ENCODE results near the gene MYH4.

Gene MYH4

DNA sequence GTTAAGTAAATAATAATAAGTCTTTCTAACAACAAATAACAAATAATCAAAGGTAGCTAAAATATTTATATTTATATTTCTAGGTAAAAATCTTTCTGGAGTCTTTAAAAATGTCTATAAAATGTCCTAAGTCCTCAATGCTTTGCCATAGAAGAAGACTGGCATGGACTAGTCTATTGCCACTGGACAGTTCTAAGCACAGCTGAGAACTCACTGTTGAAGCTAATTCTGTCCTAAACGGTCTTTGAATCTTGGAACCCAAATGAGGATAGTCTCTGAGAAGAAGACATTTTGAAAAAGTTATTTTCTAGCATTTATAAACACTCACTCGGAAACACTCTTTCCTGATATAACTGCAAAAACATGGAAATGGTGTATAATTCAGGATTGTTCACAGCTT, 48.1 kb downstream of the MYH4 start:
- no peak for DNase-seq

GRCh38 chr17:10420811-10421210, 48.5 kb downstream of the MYH4 start:
- DNase-seq, result no peak

DNA sequence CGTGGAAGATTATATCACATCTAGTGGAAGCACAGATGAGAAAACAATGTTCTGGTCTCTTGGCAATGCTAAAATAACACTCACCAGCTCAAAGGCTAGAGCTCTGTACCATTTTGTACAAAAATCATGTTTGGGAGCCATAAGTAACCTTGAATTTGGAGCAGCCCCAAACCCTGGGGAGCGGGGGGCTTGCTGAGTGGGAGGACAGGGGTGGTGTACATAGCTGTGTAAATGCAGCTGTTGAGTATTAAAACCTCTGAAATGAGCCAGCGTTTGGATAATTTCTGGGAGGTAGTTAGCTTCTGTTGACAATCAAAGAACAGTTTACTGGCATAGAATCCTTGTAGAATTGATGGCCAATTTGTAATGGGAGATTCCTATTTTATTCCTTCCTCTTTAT, 51.9 kb downstream of the MYH4 start:
- DNase-seq, result no peak

GRCh38 chr17:10415161-10415560, 54.2 kb downstream of the MYH4 start:
- DNase-seq, result no peak

- DNase-seq, result no peak
These were observed 65.8 kb downstream of the MYH4 start for GRCh38 chr17:10403589-10403988.

- DNase-seq, result no peak
These were observed 71.0 kb downstream of the MYH4 start for GRCh38 chr17:10398352-10398751.

DNA sequence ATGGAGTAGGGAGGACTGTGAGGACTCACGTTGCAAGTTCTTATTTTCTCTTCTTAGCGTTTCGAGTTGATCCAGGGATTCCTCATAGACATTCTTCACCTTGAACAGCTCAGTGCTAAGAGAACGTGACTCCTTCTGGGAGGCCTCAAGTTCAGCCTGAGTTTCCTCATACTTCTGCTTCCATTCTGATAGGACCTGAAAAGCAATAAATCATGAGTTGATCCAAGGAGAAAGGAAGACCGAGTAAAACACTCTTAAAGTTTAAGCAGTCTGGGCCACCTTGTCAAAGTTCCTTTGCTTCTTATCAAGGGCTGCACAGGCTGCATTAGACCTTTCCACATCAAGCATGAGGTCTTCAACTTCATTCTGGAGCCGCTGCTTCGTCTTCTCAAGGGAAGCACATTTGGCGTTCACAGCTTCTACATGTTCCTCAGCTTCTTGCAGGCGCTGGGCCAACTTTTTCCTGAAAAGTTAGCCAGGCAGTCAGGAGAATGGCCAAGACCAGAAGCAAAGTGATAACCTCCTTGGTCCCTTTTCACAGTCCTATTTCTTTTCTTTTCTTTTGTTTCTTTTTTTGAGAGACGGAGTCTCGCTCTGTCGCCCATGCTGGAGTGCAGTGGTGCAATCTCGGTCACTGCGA, 72.7 kb downstream of the MYH4 start:
- DNase-seq, result no peak

DNA sequence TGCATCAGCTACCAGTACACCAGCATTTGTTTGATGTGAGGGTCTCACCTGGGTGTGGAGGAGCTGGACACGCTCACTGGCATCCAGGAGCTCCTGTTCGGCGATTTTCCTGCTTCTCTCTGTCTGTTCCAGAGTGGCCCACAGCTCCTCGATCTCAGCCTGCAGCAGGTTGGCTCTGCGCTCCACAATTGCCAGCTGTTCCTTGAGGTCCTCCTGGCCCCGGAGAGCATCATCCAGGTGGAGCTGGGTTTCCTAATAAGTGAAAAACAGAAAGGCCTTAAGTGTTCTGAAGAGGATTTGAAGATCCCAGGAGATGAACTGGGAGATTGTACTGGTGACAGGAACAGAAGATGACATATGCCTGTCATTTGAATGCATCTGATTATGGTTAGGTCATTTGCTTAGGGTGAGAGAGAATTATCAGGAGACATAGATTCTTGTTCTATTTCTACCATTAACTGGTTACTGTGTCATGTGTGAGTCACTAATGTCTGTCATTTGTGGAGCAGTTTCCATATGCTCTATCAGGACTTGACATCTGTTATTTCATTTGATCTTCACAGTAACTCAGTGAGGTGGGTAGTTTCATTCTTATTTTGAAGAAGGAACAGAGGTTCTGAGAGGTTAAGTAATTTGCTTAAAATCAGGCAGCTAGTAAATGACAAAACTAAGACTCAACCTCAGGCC, 75.0 kb downstream of the MYH4 start:
- no peak for DNase-seq

All from NCI-H1436 (cell line).